Measurements from ENCODE around the gene ACSL3. TPM values are rescaled to one million over a fixed set of nuclear protein-coding genes. Genes with fewer than 3 reads are reported as not detected.

Gene ACSL3
- total and polyA plus RNA-seq, 3 donors from 2014 or later = 66.7 to 96.6 (median 87.4) TPM

- intact Hi-C loops (cut with DNase I; ENCODE audit: low total_unique reads) = loop anchor here (10.0 kb wide), 1 partner anchor 128 kb away; no protein-coding TSS in a partner anchor
- 89 to 93% methylated on average over 1 to 5 of the region's 5 CpGs for WGBS, 2 donors
These were observed 116.3 kb downstream of the ACSL3 start for GRCh38 chr2:222977121-222977520.

GRCh38 chr2:222978850-222979249, 118.0 kb downstream of the ACSL3 start:
- DNase-seq = no peak
- TF ChIP-seq POLR2A (IDR thresholded peaks at IDR 0.05) (no peak), CTCF (IDR thresholded peaks at IDR 0.05) (no peak)
- no peaks in the 10 kb centered on the region for H3K36me3 ChIP-seq (ENCODE audit: low read depth, missing control alignments)
- no peaks in the 10 kb centered on the region for H3K27me3 ChIP-seq
- intact Hi-C loops (cut with DNase I; ENCODE audit: low total_unique reads) = loop anchor here (10.0 kb wide), 1 partner anchor 126 kb away; no protein-coding TSS in a partner anchor
- no peak overlapping the region for H3K27ac ChIP-seq
- H3K9me3 ChIP-seq = no peaks in the 10 kb centered on the region
- no peaks in the 10 kb centered on the region for H3K4me1 ChIP-seq
- H3K4me3 ChIP-seq = no peak overlapping the region

More at GRCh38 chr2:222977121-222977520, 116.3 kb downstream of the ACSL3 start:
- no peaks in the 10 kb centered on the region for H3K27me3 ChIP-seq
- no peak for DNase-seq
- H3K9me3 ChIP-seq = no peaks in the 10 kb centered on the region
- no peaks in the 10 kb centered on the region for H3K4me1 ChIP-seq
- no peak overlapping the region for H3K27ac ChIP-seq
- TF ChIP-seq CTCF (IDR thresholded peaks at IDR 0.05) (no peak), POLR2A (IDR thresholded peaks at IDR 0.05) (no peak)
- no peak overlapping the region for H3K4me3 ChIP-seq
- no peaks in the 10 kb centered on the region for H3K36me3 ChIP-seq (ENCODE audit: low read depth, missing control alignments)

- DNase-seq = no peak
- intact Hi-C loops (cut with DNase I; ENCODE audit: low total_unique reads) = loop anchor here (10.0 kb wide), 1 partner anchor 125 kb away; no protein-coding TSS in a partner anchor
- no peaks in the 10 kb centered on the region for H3K4me1 ChIP-seq
- no peak for TF ChIP-seq POLR2A (IDR thresholded peaks at IDR 0.05)
- no peak for TF ChIP-seq CTCF (IDR thresholded peaks at IDR 0.05)
- no peak overlapping the region for H3K4me3 ChIP-seq
- H3K9me3 ChIP-seq = no peaks in the 10 kb centered on the region
- no peak overlapping the region for H3K27ac ChIP-seq
- H3K36me3 ChIP-seq (ENCODE audit: low read depth, missing control alignments) = no peaks in the 10 kb centered on the region
- H3K27me3 ChIP-seq = no peaks in the 10 kb centered on the region
- WGBS, 2 donors = 56 to 68% methylated on average over 3 of the region's 3 CpGs
These were observed 118.6 kb downstream of the ACSL3 start for GRCh38 chr2:222979484-222979883.

GRCh38 chr2:222982010-222982908, 121.4 kb downstream of the ACSL3 start:
- Histone ChIP-seq H3K36me3 (ENCODE audit: low read depth, missing control alignments) (no peaks in the 10 kb centered on the region), H3K4me1 (no peaks in the 10 kb centered on the region), H3K27ac (no peak overlapping the region), H3K27me3 (no peaks in the 10 kb centered on the region), H3K9me3 (no peaks in the 10 kb centered on the region), H3K4me3 (no peak overlapping the region)
- WGBS, 2 donors = 87 to 88% methylated on average over 8 of the region's 8 CpGs
- DNase-seq = peak; percentile 48
- intact Hi-C loops (cut with DNase I; ENCODE audit: low total_unique reads) = no loop called here
- TF ChIP-seq POLR2A (IDR thresholded peaks at IDR 0.05) (no peak), CTCF (IDR thresholded peaks at IDR 0.05) (peak in 1 of 3 experiments; percentile 28)

All from testis (tissue), 3 donors.